H1 (cell line): ENCODE results near the gene CPNE5. TPM values are rescaled to one million over a fixed set of nuclear protein-coding genes. Genes with fewer than 3 reads are reported as not detected.

Experiments used
- CTCF ChIA-PET: fragments of 300-600 bp; sonication (Branson Sonifier 250); formaldehyde crosslinking; loops from one replicate; lab custom pipeline; 2021; ENCODE audit not compliant: partially characterized antibody; lab: Charles Lee
- POLR2A ChIA-PET: fragments of 300-600 bp; sonication (Branson Sonifier 250); formaldehyde crosslinking; loops from one replicate; lab custom pipeline; 2021; ENCODE audit warnings: inconsistent platforms; ENCODE audit not compliant: partially characterized antibody; lab: Charles Lee
- DNase-seq, 2 experiments: peaks; one replicate each; pipeline versions ENCODE4 v3.0.0 to v3.0.0-alpha.2; 2010 to 2022; ENCODE audit warnings: low spot score in 2 of 2, low read depth in 1 of 2, mixed read lengths in 1 of 2
- FAIRE-seq: peaks from 2 replicates; lab custom pipeline; 2011; peaks lifted over from hg19 to GRCh38; lab: Jason Lieb, UNC
- H2AFZ ChIP-seq: 2 replicates; pipeline ENCODE4 v1.8.1; 2012; ENCODE audit warnings: low read length, inconsistent platforms
- H2AK5ac ChIP-seq: 2 replicates; pipeline ENCODE4 v1.6.1; 2013; ENCODE audit warnings: low read depth, low read length
- H2BK120ac ChIP-seq: replicated peaks from 2 replicates; pipeline ENCODE3; 2013; ENCODE audit warnings: low read depth, low read length, inconsistent platforms
- H2BK12ac ChIP-seq: 2 replicates; pipeline ENCODE4 v1.6.1; 2013; ENCODE audit warnings: low read depth, low read length
- H2BK15ac ChIP-seq: 2 replicates; pipeline ENCODE4 v1.6.1; 2013; ENCODE audit warnings: low read length
- H2BK20ac ChIP-seq: 2 replicates; pipeline ENCODE4 v1.6.1; 2013; ENCODE audit warnings: low read length
- H2BK5ac ChIP-seq: 2 replicates; pipeline ENCODE4 v1.6.1; 2013; ENCODE audit warnings: low read depth, low read length
- H3K14ac ChIP-seq: 2 replicates; pipeline ENCODE4 v1.6.1; 2013; ENCODE audit warnings: inconsistent platforms; ENCODE audit not compliant: insufficient read length
- H3K18ac ChIP-seq: 2 replicates; pipeline ENCODE4 v1.6.1; 2013; ENCODE audit warnings: low read length; ENCODE audit errors: extremely low read depth
- H3K23ac ChIP-seq: 2 replicates; pipeline ENCODE4 v1.6.1; 2013; ENCODE audit warnings: inconsistent platforms; ENCODE audit not compliant: insufficient read length
- H3K23me2 ChIP-seq: 2 replicates; pipeline ENCODE4 v1.6.1; 2013; ENCODE audit warnings: low read depth, low read length
- H3K27ac ChIP-seq: 2 replicates; pipeline ENCODE4 v1.6.1; 2011; ENCODE audit warnings: low read depth, low read length, inconsistent platforms
- H3K27me3 ChIP-seq, 4 experiments: replicated peaks in 1 of 4; 1 replicate in 1 of 4; 2 replicates in 3 of 4; pipeline versions ENCODE4 v1.6.1 to v1.8.1; 2011 to 2013; ENCODE audit warnings: low read length in 3 of 4, mild to moderate bottlenecking in 3 of 4, inconsistent platforms in 2 of 4, mixed read lengths in 2 of 4, moderate library complexity in 1 of 4; ENCODE audit not compliant: control insufficient read depth in 3 of 4, insufficient read depth in 3 of 4; ENCODE audit errors: extremely low read depth in 1 of 4
- H3K36me3 ChIP-seq, 4 experiments: 2 replicates each; pipeline versions ENCODE4 v1.6.1 to v1.8.1; 2011 to 2013; ENCODE audit warnings: mild to moderate bottlenecking in 4 of 4, low read length in 3 of 4, moderate library complexity in 2 of 4, control low read depth in 1 of 4, inconsistent platforms in 1 of 4; ENCODE audit not compliant: insufficient read depth in 4 of 4, control insufficient read depth in 2 of 4
- H3K4ac ChIP-seq: replicated peaks from 2 replicates; pipeline ENCODE3; 2013; ENCODE audit warnings: low read length, low read depth, mixed read lengths, inconsistent platforms; ENCODE audit not compliant: insufficient read length
- H3K4me1 ChIP-seq, 4 experiments: replicated peaks in 1 of 4; 1 replicate in 1 of 4; 2 replicates in 3 of 4; pipeline versions ENCODE4 v1.6.1 to v1.8.1; 2011 to 2013; ENCODE audit warnings: low read length in 3 of 4, inconsistent platforms in 2 of 4, mixed read lengths in 1 of 4; ENCODE audit not compliant: insufficient read depth in 4 of 4, control insufficient read depth in 3 of 4
- H3K4me2 ChIP-seq, 2 experiments: 2 replicates each; pipeline versions ENCODE4 v1.6.1 to v1.8.1; 2011 to 2013; ENCODE audit warnings: low read depth in 2 of 2, low read length in 2 of 2, control low read depth in 1 of 2, inconsistent platforms in 1 of 2, mild to moderate bottlenecking in 1 of 2; ENCODE audit not compliant: insufficient read depth in 1 of 2
- H3K4me3 ChIP-seq, 4 experiments: fragments of 200-600, 300-600 bp in 1 of 4; sonication (generic), shearing (Covaris generic), sonication (Bioruptor Twin) in 1 of 4; 2 replicates each; pipeline versions ENCODE4 v1.5.1 to v1.8.1; 2011 to 2016; ENCODE audit warnings: low read length in 4 of 4, low read depth in 3 of 4, control low read depth in 2 of 4, inconsistent platforms in 2 of 4, mild to moderate bottlenecking in 2 of 4, mixed read lengths in 1 of 4, moderate library complexity in 1 of 4; ENCODE audit not compliant: insufficient read depth in 2 of 4; ENCODE audit errors: extremely low read depth in 1 of 4
- H3K56ac ChIP-seq: replicated peaks from 2 replicates; pipeline ENCODE3; 2013; ENCODE audit warnings: low read depth, mild to moderate bottlenecking, mixed read lengths, low read length, inconsistent platforms; ENCODE audit not compliant: insufficient read length
- H3K79me1 ChIP-seq: 2 replicates; pipeline ENCODE4 v1.6.1; 2013; ENCODE audit warnings: low read depth, low read length, control low read depth
- H3K79me2 ChIP-seq, 2 experiments: 2 replicates each; pipeline versions ENCODE4 v1.6.1 to v1.8.1; 2012 to 2013; ENCODE audit warnings: low read length in 2 of 2, mild to moderate bottlenecking in 2 of 2, inconsistent platforms in 1 of 2; ENCODE audit not compliant: insufficient read depth in 2 of 2, control insufficient read depth in 1 of 2
- H3K9ac ChIP-seq, 4 experiments: replicated peaks in 1 of 4; 1 replicate in 1 of 4; 2 replicates in 3 of 4; pipeline versions ENCODE4 v1.6.1 to v1.8.1; 2011 to 2013; ENCODE audit warnings: low read depth in 3 of 4, low read length in 3 of 4, control low read depth in 2 of 4, mild to moderate bottlenecking in 2 of 4, moderate library complexity in 2 of 4, inconsistent platforms in 1 of 4; ENCODE audit errors: extremely low read depth in 1 of 4
- H3K9me3 ChIP-seq, 2 experiments: 2 replicates each; pipeline versions ENCODE4 v1.6.1 to v1.8.1; 2012 to 2013; ENCODE audit warnings: mild to moderate bottlenecking in 2 of 2, moderate library complexity in 2 of 2, control low read depth in 1 of 2, inconsistent platforms in 1 of 2, low read depth in 1 of 2, low read length in 1 of 2, mixed read lengths in 1 of 2; ENCODE audit not compliant: insufficient read depth in 2 of 2
- H4K20me1 ChIP-seq, 2 experiments: replicated peaks in 1 of 2; 2 replicates each; pipeline versions ENCODE3 to v1.8.1; 2011 to 2013; ENCODE audit warnings: inconsistent platforms in 2 of 2, low read length in 2 of 2, mild to moderate bottlenecking in 1 of 2; ENCODE audit not compliant: insufficient read depth in 2 of 2, control insufficient read depth in 1 of 2
- H4K5ac ChIP-seq: 2 replicates; pipeline ENCODE4 v1.6.1; 2013; ENCODE audit warnings: low read length, low read depth, mixed read lengths, inconsistent platforms; ENCODE audit not compliant: insufficient read length
- H4K8ac ChIP-seq: 2 replicates; pipeline ENCODE4 v1.8.0; 2013; ENCODE audit warnings: mild to moderate bottlenecking, moderate library complexity, low read length, inconsistent platforms; ENCODE audit not compliant: insufficient read depth; ENCODE audit errors: extremely low read depth
- H4K91ac ChIP-seq: replicated peaks from 2 replicates; pipeline ENCODE3; 2013; ENCODE audit warnings: low read length, mixed read lengths, inconsistent platforms; ENCODE audit not compliant: insufficient read length
- CHD2 ChIP-seq: IDR thresholded peaks from 2 replicates; pipeline ENCODE4 v1.6.1; 2012; ENCODE audit warnings: low read length, improper control_type of control experiment
- HDAC2 ChIP-seq, 2 experiments: fragments of 300-600 bp in 1 of 2; sonication (generic) in 1 of 2; IDR thresholded peaks; 2 replicates each; pipeline ENCODE4 v1.6.1; 2011 to 2012; ENCODE audit warnings: low read depth in 2 of 2, low read length in 2 of 2, mild to moderate bottlenecking in 2 of 2, moderate library complexity in 2 of 2, borderline replicate concordance in 1 of 2, inconsistent platforms in 1 of 2
- MAX ChIP-seq: IDR thresholded peaks from 2 replicates; pipeline ENCODE4 v1.6.1; 2012; ENCODE audit warnings: inconsistent platforms
- WGBS, 2 experiments: shearing (Covaris generic) in 1 of 2; methylation state at CpG; one replicate each; pipeline versions ENCODE4 v1.1.6 to v1.1.7; 2013 to 2015; ENCODE audit warnings: low lambda C conversion rate in 2 of 2, mixed read lengths in 2 of 2, inconsistent platforms in 1 of 2, low coverage in 1 of 2, missing lambda C conversion rate in 1 of 2; ENCODE audit not compliant: insufficient replicate concordance in 2 of 2, insufficient coverage in 1 of 2, insufficient read length in 1 of 2; ENCODE audit errors: extremely low coverage in 1 of 2, missing lambda C conversion rate in 1 of 2; 5-methylcytosine and 5-hydroxymethylcytosine counted together
- polyA plus RNA-seq, 7 experiments: library from polyadenylated mRNA; depleted of rRNA in 3 of 7; stranded (reverse) in 5 of 7; unstranded in 2 of 7; fragments of >200 nt in 5 of 7; fragments of 200-250 nt in 2 of 7; gene quantifications; 1 replicate in 5 of 7; 2 replicates in 1 of 7; 4 replicates in 1 of 7; pipeline versions ENCODE4 v1.2.1 to v1.2.3, GENCODE V29; 2011 to 2013; ENCODE audit warnings: missing spikeins in 2 of 7, mixed read lengths in 2 of 7
- total RNA-seq: library from RNA; stranded (reverse); fragmentation: NEBNext Ultra II Directional; extraction: Animal tissue kit (Norgen Biotek cat#: 25700); gene quantifications from 2 replicates; pipeline ENCODE4 v1.2.1, GENCODE V29; 2021

The CPNE5 gene
- total and polyA plus RNA-seq, 2 of the 8 experiments (the other 6 are each of a cell fraction or from before 2014, with no cell fraction given): 0.88 to 1.8 TPM

GRCh38 chr6:36820700-36821580 is 18.3 kb downstream of the CPNE5 start:
- no peak overlapping the region for H2BK120ac ChIP-seq
- no peaks in the 10 kb centered on the region for H3K79me2 ChIP-seq
- H3K4me2 ChIP-seq: no peak overlapping the region
- 92% methylated on average over 12 of the region's 12 CpGs; no CpG with 5 or more reads in 1 of the 2 experiments for WGBS, 2 experiments
- H4K91ac ChIP-seq: peak overlapping the region; percentile 23
- CTCF ChIA-PET: interaction anchor here (1.1 to 1.3 kb wide), 2 partner anchors 28 to 74 kb away, joined by 3 read pairs; no protein-coding TSS in a partner anchor
- FAIRE-seq: no peak
- no peak for DNase-seq
- TF ChIP-seq MAX: peak; percentile 36; the same call in 1 of the 2 replicates
- TF ChIP-seq HDAC2 (IDR thresholded peaks at IDR 0.05; ENCODE audit: borderline replicate concordance in 1 of 2, low read depth in 2 of 2, low read length in 2 of 2): 0 out of 4 replicates have a peak, but pooled peaks of 1 of the 2 experiments have one; percentile 15
- no peak for TF ChIP-seq CHD2
- POLR2A ChIA-PET: no interaction called here
- H4K20me1 ChIP-seq: no peaks in the 10 kb centered on the region
- no peak overlapping the region for H2BK20ac ChIP-seq
- H3K27me3 ChIP-seq: no peaks in the 10 kb centered on the region; a peak in 1 of 7 replicates
- no peaks in the 10 kb centered on the region for H3K79me1 ChIP-seq
- H4K5ac ChIP-seq: no peak overlapping the region
- H4K8ac ChIP-seq: no peak overlapping the region
- no peaks in the 10 kb centered on the region for H3K36me3 ChIP-seq
- no peak overlapping the region for H3K27ac ChIP-seq
- no peaks in the 10 kb centered on the region for H3K9me3 ChIP-seq
- H2BK12ac ChIP-seq: no peak overlapping the region
- H3K4me3 ChIP-seq: no peak overlapping the region
- H2BK15ac ChIP-seq: no peak overlapping the region
- no peak overlapping the region for H3K23ac ChIP-seq
- no peak overlapping the region for H3K4ac ChIP-seq
- H3K56ac ChIP-seq: no peak overlapping the region
- no peak overlapping the region for H2AK5ac ChIP-seq
- H2BK5ac ChIP-seq: no peak overlapping the region
- H3K9ac ChIP-seq: no peak overlapping the region
- 0 out of 2 replicates have a peak overlapping the region, but pooled peaks have one; percentile 66 for H2AFZ ChIP-seq
- peaks cover 0 to 9% (median 2%) of the 10 kb centered on the region in 4 experiments; a peak in 4 of 7 replicates for H3K4me1 ChIP-seq
- no peaks in the 10 kb centered on the region for H3K23me2 ChIP-seq
- no peak overlapping the region for H3K14ac ChIP-seq
- no peak overlapping the region for H3K18ac ChIP-seq
